Adipocyte (in vitro differentiated cells): ENCODE results near the gene NOSTRIN.
"Not testable (repeated sequence)": the region's sequence is repeated elsewhere in the genome, so short reads cannot be mapped to it uniquely, and the experiment has no call there.

Experiments used
- DNase-seq: peaks from one replicate; pipeline ENCODE4 v3.0.0-alpha.2; 2015; ENCODE audit warnings: low read depth
- H3K27me3 ChIP-seq: replicated peaks from 2 replicates; pipeline ENCODE4 v1.7.0; 2013; ENCODE audit warnings: mild to moderate bottlenecking, low read length, moderate library complexity; ENCODE audit not compliant: control insufficient read depth, insufficient read depth
- H3K36me3 ChIP-seq: 2 replicates; pipeline ENCODE4 v1.7.0; 2013; ENCODE audit warnings: low read length, mild to moderate bottlenecking, moderate library complexity; ENCODE audit not compliant: control insufficient read depth, insufficient read depth, severe bottlenecking
- H3K4me1 ChIP-seq: 2 replicates; pipeline ENCODE4 v1.7.0; 2013; ENCODE audit warnings: mild to moderate bottlenecking, low read length, moderate library complexity; ENCODE audit not compliant: control insufficient read depth, insufficient read depth
- H3K4me3 ChIP-seq: 2 replicates; pipeline ENCODE4 v1.7.0; 2013; ENCODE audit warnings: mild to moderate bottlenecking, low read length, moderate library complexity
- H3K9ac ChIP-seq: 2 replicates; pipeline ENCODE4 v1.7.0; 2013; ENCODE audit warnings: mild to moderate bottlenecking, low read length, moderate library complexity
- H3K9me3 ChIP-seq: 2 replicates; pipeline ENCODE4 v1.7.0; 2013; ENCODE audit warnings: mild to moderate bottlenecking, low read length, moderate library complexity; ENCODE audit not compliant: control insufficient read depth

NOSTRIN gene

GRCh38 chr2:168791140-168791539 lies 11.3 kb upstream of the NOSTRIN start:
- not testable (repeated sequence) for H3K9me3 ChIP-seq, H3K9ac ChIP-seq, H3K4me1 ChIP-seq, H3K4me3 ChIP-seq, H3K36me3 ChIP-seq, DNase-seq
- H3K27me3 ChIP-seq, result peaks cover 17% of the 10 kb centered on the region

DNA sequence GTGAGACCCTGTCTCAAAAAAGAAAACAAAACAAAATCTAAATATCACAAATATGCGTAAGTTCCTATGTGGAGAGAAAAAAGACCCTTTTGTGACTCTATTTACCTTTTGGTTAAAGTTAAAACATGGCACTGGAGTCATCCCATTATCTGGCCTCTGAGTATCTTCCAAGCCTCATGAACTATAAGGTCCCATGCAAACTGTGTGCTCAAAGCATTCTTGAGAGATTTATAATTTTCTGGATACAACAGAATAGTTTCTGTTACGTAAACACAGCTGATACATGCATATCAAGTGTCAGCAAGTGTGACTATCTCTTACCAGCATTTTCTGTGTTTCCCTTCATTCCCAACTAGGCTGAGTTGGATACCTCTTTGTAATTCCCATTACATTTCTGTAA lies 8.8 kb upstream of the NOSTRIN start:
- DNase-seq, result peak; percentile 23
- H3K9ac ChIP-seq, result no peak overlapping the region

GRCh38 chr2:168794968-168795367 lies 7.5 kb upstream of the NOSTRIN start:
- H3K4me1 ChIP-seq, result peaks cover 3% of the 10 kb centered on the region
- no peaks in the 10 kb centered on the region for H3K36me3 ChIP-seq
- DNase-seq, result no peak
- H3K27me3 ChIP-seq, result no peaks in the 10 kb centered on the region
- H3K9ac ChIP-seq, result no peak overlapping the region
- H3K4me3 ChIP-seq, result no peak overlapping the region
- no peaks in the 10 kb centered on the region for H3K9me3 ChIP-seq

More for the DNA sequence above, 8.8 kb upstream of the NOSTRIN start:
- Histone ChIP-seq H3K27me3 (peaks cover 5% of the 10 kb centered on the region), H3K36me3 (no peaks in the 10 kb centered on the region), H3K4me3 (no peak overlapping the region), H3K4me1 (peaks cover 3% of the 10 kb centered on the region), H3K9me3 (no peaks in the 10 kb centered on the region)

DNA sequence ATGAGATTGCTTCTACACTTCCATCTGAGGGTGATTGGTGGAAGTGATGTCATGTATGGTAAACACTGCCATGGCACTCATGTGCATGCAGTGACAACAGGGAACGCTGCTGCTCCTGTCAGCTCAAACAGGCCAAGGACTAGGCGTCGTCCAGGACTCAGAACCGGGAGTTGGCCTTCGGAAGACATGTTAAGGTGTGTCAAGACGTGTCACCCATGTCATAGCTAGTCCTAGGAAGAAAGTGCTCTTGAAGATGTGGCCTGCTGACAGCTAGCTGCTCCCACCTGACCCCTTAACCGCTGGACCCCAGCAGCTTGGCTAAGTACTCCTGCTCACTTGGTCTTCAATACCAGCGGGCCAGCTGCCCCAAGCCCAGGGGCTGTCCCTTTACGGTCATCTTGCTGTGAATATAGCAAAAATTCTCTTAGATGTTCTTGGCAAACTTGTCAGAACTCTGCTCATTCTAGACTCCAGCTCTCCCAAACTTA lies 6.3 kb upstream of the NOSTRIN start:
- no peak for DNase-seq
- Histone ChIP-seq H3K9ac (no peak overlapping the region), H3K9me3 (no peaks in the 10 kb centered on the region), H3K4me1 (peaks cover 3% of the 10 kb centered on the region), H3K4me3 (no peak overlapping the region), H3K27me3 (no peaks in the 10 kb centered on the region), H3K36me3 (no peaks in the 10 kb centered on the region)

GRCh38 chr2:168796583-168797285 lies 5.7 kb upstream of the NOSTRIN start:
- no peaks in the 10 kb centered on the region for H3K36me3 ChIP-seq
- no peaks in the 10 kb centered on the region for H3K27me3 ChIP-seq
- no peak for DNase-seq
- peaks cover 3% of the 10 kb centered on the region for H3K4me1 ChIP-seq
- no peaks in the 10 kb centered on the region for H3K9me3 ChIP-seq
- H3K4me3 ChIP-seq, result no peak overlapping the region
- no peak overlapping the region for H3K9ac ChIP-seq

- H3K9me3 ChIP-seq, result no peaks in the 10 kb centered on the region
- no peak for DNase-seq
- no peak overlapping the region for H3K9ac ChIP-seq
- H3K27me3 ChIP-seq, result no peaks in the 10 kb centered on the region
- no peaks in the 10 kb centered on the region for H3K36me3 ChIP-seq
- H3K4me3 ChIP-seq, result no peak overlapping the region
- H3K4me1 ChIP-seq, result peaks cover 4% of the 10 kb centered on the region
Observed at GRCh38 chr2:168797286-168797655, 5.2 kb upstream of the NOSTRIN start.

GRCh38 chr2:168798076-168798887 lies 4.2 kb upstream of the NOSTRIN start:
- H3K27me3 ChIP-seq, result no peaks in the 10 kb centered on the region
- no peaks in the 10 kb centered on the region for H3K9me3 ChIP-seq
- no peaks in the 10 kb centered on the region for H3K36me3 ChIP-seq
- H3K4me3 ChIP-seq, result no peak overlapping the region
- H3K4me1 ChIP-seq, result peaks cover 14% of the 10 kb centered on the region
- H3K9ac ChIP-seq, result no peak overlapping the region
- no peak for DNase-seq

- H3K9me3 ChIP-seq, result no peaks in the 10 kb centered on the region
- peaks cover 14% of the 10 kb centered on the region for H3K4me1 ChIP-seq
- no peaks in the 10 kb centered on the region for H3K36me3 ChIP-seq
- H3K9ac ChIP-seq, result no peak overlapping the region
- no peak for DNase-seq
- H3K4me3 ChIP-seq, result no peak overlapping the region
- H3K27me3 ChIP-seq, result no peaks in the 10 kb centered on the region
Observed at GRCh38 chr2:168798888-168799410, 3.5 kb upstream of the NOSTRIN start.

GRCh38 chr2:168801471-168801870 lies 966 bp upstream of the NOSTRIN start:
- DNase-seq, result no peak
- Histone ChIP-seq H3K36me3 (no peaks in the 10 kb centered on the region), H3K4me1 (peaks cover 14% of the 10 kb centered on the region), H3K4me3 (no peak overlapping the region), H3K27me3 (no peaks in the 10 kb centered on the region), H3K9me3 (no peaks in the 10 kb centered on the region), H3K9ac (no peak overlapping the region)

DNA sequence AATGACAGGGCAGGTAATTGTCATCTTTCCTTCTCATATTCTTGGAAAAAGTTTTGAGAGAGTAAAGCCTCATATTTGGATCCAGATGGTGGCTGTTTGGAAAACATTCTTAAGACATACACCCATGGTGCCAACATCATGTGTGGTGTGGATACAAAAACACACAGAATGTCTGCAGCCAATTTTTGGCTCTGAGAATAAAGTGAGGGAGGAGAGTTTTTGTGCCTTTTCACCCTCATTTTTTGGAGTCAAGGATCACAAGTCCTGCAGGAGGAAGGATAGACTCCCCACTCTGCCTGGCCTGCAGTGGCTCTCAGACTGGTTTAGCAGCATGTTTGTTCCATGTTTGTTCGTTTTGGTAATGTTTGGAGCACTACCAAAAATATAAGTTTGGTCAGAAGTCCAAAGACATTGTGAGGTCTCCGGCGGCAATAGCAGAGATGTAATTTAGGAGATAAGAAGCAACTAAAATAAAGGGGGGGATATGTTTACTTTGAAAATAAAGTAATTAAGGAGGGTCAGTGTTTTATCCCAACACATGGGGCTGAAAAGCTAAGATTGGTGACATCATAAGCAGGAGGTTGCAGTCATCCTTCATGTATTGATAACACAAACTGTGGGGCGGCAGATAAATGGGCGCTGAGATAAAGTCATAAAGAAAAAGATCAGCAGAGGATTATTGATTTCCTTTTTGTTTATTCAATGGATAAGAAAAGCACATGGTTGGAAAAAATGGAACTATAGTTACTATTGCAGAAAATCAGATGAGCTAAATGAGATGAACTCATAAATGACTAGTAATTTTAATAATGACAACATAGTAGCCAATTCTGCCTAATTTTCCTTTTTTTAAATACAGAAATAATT lies 655 bp downstream of the NOSTRIN start:
- H3K36me3 ChIP-seq, result no peaks in the 10 kb centered on the region
- no peak overlapping the region for H3K9ac ChIP-seq
- no peaks in the 10 kb centered on the region for H3K27me3 ChIP-seq
- H3K4me1 ChIP-seq, result peaks cover 11% of the 10 kb centered on the region
- no peaks in the 10 kb centered on the region for H3K9me3 ChIP-seq
- no peak for DNase-seq
- H3K4me3 ChIP-seq, result peak overlapping the region; percentile 38

GRCh38 chr2:168804214-168804613 lies 1.8 kb downstream of the NOSTRIN start:
- Histone ChIP-seq H3K27me3 (no peaks in the 10 kb centered on the region), H3K4me3 (no peak overlapping the region), H3K36me3 (no peaks in the 10 kb centered on the region), H3K9me3 (no peaks in the 10 kb centered on the region), H3K9ac (no peak overlapping the region), H3K4me1 (peaks cover 11% of the 10 kb centered on the region)
- DNase-seq, result no peak
